H9 (cell line): ENCODE results near the gene MYO18B. TPM values are rescaled to one million over a fixed set of nuclear protein-coding genes. Genes with fewer than 3 reads are reported as not detected.

ENCODE experiments used
- DNase-seq: peaks from one replicate; pipeline ENCODE4 v3.0.0-alpha.2; 2017
- H2AFZ ChIP-seq: one replicate; pipeline ENCODE4 v1.6.1; 2013; ENCODE audit warnings: mild to moderate bottlenecking, low read length, control low read depth, moderate library complexity
- H2AK5ac ChIP-seq: 2 replicates; pipeline ENCODE4 v1.6.1; 2013; ENCODE audit warnings: low read length, control low read depth, mixed read lengths; ENCODE audit not compliant: insufficient read length
- H2BK120ac ChIP-seq: one replicate; pipeline ENCODE4 v1.6.1; 2013; ENCODE audit warnings: low read depth, mild to moderate bottlenecking, low read length, control low read depth, inconsistent platforms; ENCODE audit not compliant: poor library complexity, severe bottlenecking
- H2BK12ac ChIP-seq: 2 replicates; pipeline ENCODE4 v1.6.1; 2013; ENCODE audit warnings: low read length, control low read depth, mixed read lengths, low read depth; ENCODE audit not compliant: insufficient read length
- H2BK15ac ChIP-seq: 2 replicates; pipeline ENCODE4 v1.6.1; 2013; ENCODE audit warnings: low read depth, low read length, control low read depth
- H2BK20ac ChIP-seq: one replicate; pipeline ENCODE4 v1.6.1; 2013; ENCODE audit warnings: low read depth, mild to moderate bottlenecking, low read length, control low read depth, inconsistent platforms; ENCODE audit not compliant: poor library complexity, severe bottlenecking
- H2BK5ac ChIP-seq: 2 replicates; pipeline ENCODE4 v1.6.1; 2013; ENCODE audit warnings: low read length, control low read depth, mixed read lengths; ENCODE audit not compliant: insufficient read length
- H3K14ac ChIP-seq: 2 replicates; pipeline ENCODE4 v1.6.1; 2013; ENCODE audit warnings: low read length, control low read depth; ENCODE audit not compliant: insufficient read depth
- H3K18ac ChIP-seq: 2 replicates; pipeline ENCODE4 v1.6.1; 2013; ENCODE audit warnings: low read depth, mild to moderate bottlenecking, mixed read lengths, low read length, control low read depth; ENCODE audit not compliant: insufficient read length
- H3K23ac ChIP-seq: 2 replicates; pipeline ENCODE4 v1.6.1; 2013; ENCODE audit warnings: low read length, control low read depth, mixed read lengths, low read depth; ENCODE audit not compliant: insufficient read length
- H3K23me2 ChIP-seq: 2 replicates; pipeline ENCODE4 v1.6.1; 2013; ENCODE audit warnings: low read depth, mild to moderate bottlenecking, mixed read lengths, low read length, control low read depth; ENCODE audit not compliant: insufficient read length, poor library complexity, severe bottlenecking
- H3K27ac ChIP-seq: 2 replicates; pipeline ENCODE4 v1.5.1; 2013; ENCODE audit warnings: low read length, control low read depth, mixed read lengths, low read depth; ENCODE audit not compliant: insufficient read length
- H3K27me3 ChIP-seq: 2 replicates; pipeline ENCODE4 v1.6.1; 2013; ENCODE audit warnings: low read length, control low read depth, inconsistent platforms; ENCODE audit not compliant: insufficient read depth
- H3K4ac ChIP-seq: 2 replicates; pipeline ENCODE4 v1.6.1; 2013; ENCODE audit warnings: low read depth, mild to moderate bottlenecking, control low read depth, inconsistent platforms, low read length, moderate library complexity
- H3K4me1 ChIP-seq: 2 replicates; pipeline ENCODE4 v1.6.1; 2013; ENCODE audit warnings: low read length, control low read depth, inconsistent platforms; ENCODE audit not compliant: insufficient read depth
- H3K4me2 ChIP-seq: 2 replicates; pipeline ENCODE4 v1.6.1; 2013; ENCODE audit warnings: low read length, control low read depth, mixed read lengths; ENCODE audit not compliant: insufficient read length, insufficient read depth
- H3K56ac ChIP-seq: 2 replicates; pipeline ENCODE4 v1.6.1; 2013; ENCODE audit warnings: low read depth, mild to moderate bottlenecking, mixed read lengths, low read length, control low read depth; ENCODE audit not compliant: insufficient read length
- H3K79me1 ChIP-seq: 2 replicates; pipeline ENCODE4 v1.6.1; 2013; ENCODE audit warnings: low read depth, mild to moderate bottlenecking, moderate library complexity, low read length, control low read depth, inconsistent platforms; ENCODE audit not compliant: insufficient read depth, poor library complexity, severe bottlenecking
- H3K79me2 ChIP-seq: 2 replicates; pipeline ENCODE4 v1.6.1; 2013; ENCODE audit warnings: low read length, control low read depth, inconsistent platforms; ENCODE audit not compliant: insufficient read depth
- H3K9ac ChIP-seq: 2 replicates; pipeline ENCODE4 v1.6.1; 2013; ENCODE audit warnings: low read length, control low read depth, mixed read lengths; ENCODE audit not compliant: insufficient read length; ENCODE audit errors: extremely low read depth
- H3K9me3 ChIP-seq: one replicate; pipeline ENCODE4 v1.6.1; 2013; ENCODE audit warnings: low read depth, low read length, inconsistent platforms; ENCODE audit not compliant: control insufficient read depth
- H3T11ph ChIP-seq: one replicate; pipeline ENCODE4 v1.6.1; 2013; ENCODE audit warnings: mild to moderate bottlenecking, low read length, control low read depth, inconsistent platforms
- H4K20me1 ChIP-seq: one replicate; pipeline ENCODE4 v1.6.1; 2013; ENCODE audit not compliant: control insufficient read depth, insufficient read length, insufficient read depth
- H4K5ac ChIP-seq: 2 replicates; pipeline ENCODE4 v1.6.1; 2013; ENCODE audit warnings: low read depth, mild to moderate bottlenecking, mixed read lengths, low read length, control low read depth; ENCODE audit not compliant: insufficient read length
- H4K8ac ChIP-seq: replicated peaks from 2 replicates; pipeline ENCODE4 v1.6.1; 2013; ENCODE audit warnings: low read length, control low read depth, mixed read lengths, low read depth; ENCODE audit not compliant: insufficient read length
- H4K91ac ChIP-seq: 2 replicates; pipeline ENCODE4 v1.6.1; 2013; ENCODE audit warnings: low read depth, mild to moderate bottlenecking, moderate library complexity, mixed read lengths, low read length, control low read depth; ENCODE audit not compliant: insufficient read length
- H3K27ac Mint-ChIP-seq, 3 experiments: 2 replicates in 2 of 3; 3 replicates in 1 of 3; pipeline ENCODE4 v1.8.0; 2020 to 2021; ENCODE audit warnings: mixed read lengths in 3 of 3, mild to moderate bottlenecking in 1 of 3, moderate library complexity in 1 of 3
- H3K27me3 Mint-ChIP-seq: 2 replicates; pipeline ENCODE4 v1.8.0; 2021; ENCODE audit warnings: low read depth, mild to moderate bottlenecking, moderate library complexity, mixed read lengths
- H3K36me3 Mint-ChIP-seq, 3 experiments: 2 replicates in 2 of 3; 3 replicates in 1 of 3; pipeline ENCODE4 v1.8.0; 2020 to 2021; ENCODE audit warnings: low read depth in 3 of 3, mixed read lengths in 3 of 3; ENCODE audit not compliant: insufficient read depth in 1 of 3
- H3K4me1 Mint-ChIP-seq, 2 experiments: 2 replicates each; pipeline ENCODE4 v1.8.0; 2020; ENCODE audit warnings: mixed read lengths in 2 of 2
- H3K4me3 Mint-ChIP-seq, 2 experiments: 2 replicates in 1 of 2; 3 replicates in 1 of 2; pipeline ENCODE4 v1.8.0; 2020 to 2021; ENCODE audit warnings: mild to moderate bottlenecking in 2 of 2, mixed read lengths in 2 of 2, moderate library complexity in 1 of 2
- H3K9me3 Mint-ChIP-seq, 2 experiments: 2 replicates in 1 of 2; 3 replicates in 1 of 2; pipeline ENCODE4 v1.8.0; 2020; ENCODE audit warnings: mild to moderate bottlenecking in 2 of 2, mixed read lengths in 2 of 2, moderate library complexity in 1 of 2
- WGBS: extraction: QIAGEN DNeasy Blood & Tissue Kit; methylation state at CpG from one replicate; pipeline ENCODE4 v1.1.7; 2013; ENCODE audit warnings: missing lambda C conversion rate, low lambda C conversion rate, mixed read lengths; ENCODE audit not compliant: insufficient read length; ENCODE audit errors: extremely low coverage; 5-methylcytosine and 5-hydroxymethylcytosine counted together
- total RNA-seq: library from RNA; stranded (reverse); gene quantifications from 2 replicates; pipeline ENCODE4 v1.2.1, GENCODE V29; 2021
- TF ChIP-seq, protein P1 (sequence below): fragments of 200-600 bp; sonication (generic); conservative IDR thresholded peaks from 3 replicates; pipeline ENCODE4 v1.8.0; 2021; ENCODE audit warnings: antibody characterized with exemption, mild to moderate bottlenecking

MYO18B gene
- total RNA-seq, 1 experiment from 2014 or later, result 0.46 TPM

DNA sequence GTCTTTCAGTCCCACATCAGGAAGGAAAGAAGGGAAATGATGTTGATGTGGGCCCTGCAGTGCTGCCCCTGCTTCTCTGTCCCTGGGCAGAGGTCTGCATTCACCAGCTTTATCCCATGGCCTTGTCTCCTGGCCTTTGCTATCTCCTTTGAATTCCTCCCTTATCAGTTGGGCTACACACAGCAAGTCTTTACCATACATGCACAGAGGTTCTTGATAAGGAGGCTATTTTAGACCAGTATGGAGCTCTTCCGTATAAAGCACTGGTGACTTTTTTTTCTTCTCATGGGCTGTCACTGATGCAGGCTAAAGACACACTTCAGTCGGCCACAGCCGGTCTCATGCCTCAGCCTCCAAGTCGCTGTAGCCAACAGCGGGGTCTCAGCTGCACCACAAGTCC, 20.2 kb downstream of the MYO18B start:
- Mint-ChIP-seq H3K4me3 (no peak overlapping the region), H3K9me3 (peaks cover 7 to 8% of the 10 kb centered on the region in 2 experiments; a peak in 4 of 5 replicates), H3K27ac (no peak overlapping the region), H3K36me3 (no peaks in the 10 kb centered on the region), H3K27me3 (peaks cover 7% of the 10 kb centered on the region), H3K4me1 (no peaks in the 10 kb centered on the region)
- Histone ChIP-seq H3K9ac (no peak overlapping the region), H3K18ac (no peak overlapping the region), H4K8ac (no peak overlapping the region), H3K9me3 (no peaks in the 10 kb centered on the region), H2BK15ac (no peak overlapping the region), H3K4me1 (no peaks in the 10 kb centered on the region), H2AFZ (no peak overlapping the region), H2BK5ac (no peak overlapping the region), H2AK5ac (no peak overlapping the region), H4K20me1 (no peaks in the 10 kb centered on the region), H4K5ac (no peak overlapping the region), H2BK20ac (no peak overlapping the region), H3K4ac (no peak overlapping the region), H3K27ac (no peak overlapping the region), H3K79me2 (no peaks in the 10 kb centered on the region), H3K79me1 (no peaks in the 10 kb centered on the region), H3K23ac (no peak overlapping the region), H3K56ac (no peak overlapping the region), H3K14ac (no peak overlapping the region), H2BK12ac (no peak overlapping the region), H4K91ac (no peak overlapping the region), H3K27me3 (no peaks in the 10 kb centered on the region), H3T11ph (no peak overlapping the region), H3K23me2 (no peaks in the 10 kb centered on the region), H2BK120ac (no peak overlapping the region), H3K4me2 (no peak overlapping the region)
- no CpG with 5 or more reads among the region's 5 CpGs for WGBS
- TF ChIP-seq, protein P1, sequence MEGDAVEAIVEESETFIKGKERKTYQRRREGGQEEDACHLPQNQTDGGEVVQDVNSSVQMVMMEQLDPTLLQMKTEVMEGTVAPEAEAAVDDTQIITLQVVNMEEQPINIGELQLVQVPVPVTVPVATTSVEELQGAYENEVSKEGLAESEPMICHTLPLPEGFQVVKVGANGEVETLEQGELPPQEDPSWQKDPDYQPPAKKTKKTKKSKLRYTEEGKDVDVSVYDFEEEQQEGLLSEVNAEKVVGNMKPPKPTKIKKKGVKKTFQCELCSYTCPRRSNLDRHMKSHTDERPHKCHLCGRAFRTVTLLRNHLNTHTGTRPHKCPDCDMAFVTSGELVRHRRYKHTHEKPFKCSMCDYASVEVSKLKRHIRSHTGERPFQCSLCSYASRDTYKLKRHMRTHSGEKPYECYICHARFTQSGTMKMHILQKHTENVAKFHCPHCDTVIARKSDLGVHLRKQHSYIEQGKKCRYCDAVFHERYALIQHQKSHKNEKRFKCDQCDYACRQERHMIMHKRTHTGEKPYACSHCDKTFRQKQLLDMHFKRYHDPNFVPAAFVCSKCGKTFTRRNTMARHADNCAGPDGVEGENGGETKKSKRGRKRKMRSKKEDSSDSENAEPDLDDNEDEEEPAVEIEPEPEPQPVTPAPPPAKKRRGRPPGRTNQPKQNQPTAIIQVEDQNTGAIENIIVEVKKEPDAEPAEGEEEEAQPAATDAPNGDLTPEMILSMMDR, result no peak
- no peak for DNase-seq
